Esophagus mucosa (tissue), 1 donor: ENCODE measurements around the gene AUH. TPM values are rescaled to one million over a fixed set of nuclear protein-coding genes. Genes with fewer than 3 reads are reported as not detected.
A peak's percentile ranks its signal among the peaks of the same experiment; 100 is the strongest.
"Not testable (repeated sequence)": the region's sequence is repeated elsewhere in the genome, so short reads cannot be mapped to it uniquely, and the experiment has no call there.

Experiments
- ATAC-seq: fragments of 200-7000 bp; cut with Tn5 transposase; one replicate; pipeline ENCODE4 v1.9.1; 2020
- total RNA-seq: library from RNA; stranded (reverse); gene quantifications from one replicate; pipeline ENCODE4 v1.2.4, GENCODE V29; 2023
- donor health status: DM: yes; HTN: yes; CAD: no.

AUH gene
- total RNA-seq, 1 donor from 2014 or later, result 10.4 TPM

GRCh38 chr9:91378054-91378453 lies 16.3 kb upstream of the AUH start:
- ATAC-seq, result not testable (repeated sequence)

GRCh38 chr9:91376239-91376638 lies 14.5 kb upstream of the AUH start:
- ATAC-seq, result no peak

- no peak for ATAC-seq
Measured at GRCh38 chr9:91374939-91375338, 13.2 kb upstream of the AUH start.

GRCh38 chr9:91371894-91372293 lies 10.2 kb upstream of the AUH start:
- no peak for ATAC-seq

GRCh38 chr9:91370006-91370405 lies 8.3 kb upstream of the AUH start:
- ATAC-seq, result not testable (repeated sequence)

- no peak for ATAC-seq
Measured at GRCh38 chr9:91364702-91365101, 3.0 kb upstream of the AUH start.

- ATAC-seq, result no peak
Measured at GRCh38 chr9:91364005-91364404, 2.3 kb upstream of the AUH start.

GRCh38 chr9:91362051-91362611 lies 413 bp upstream of the AUH start:
- no peak for ATAC-seq

- ATAC-seq, result peak; percentile 8
Measured at GRCh38 chr9:91360551-91361290, 997 bp downstream of the AUH start.

- no peak for ATAC-seq
Measured at GRCh38 chr9:91359734-91360470, 1.8 kb downstream of the AUH start.

GRCh38 chr9:91359083-91359482 lies 2.6 kb downstream of the AUH start:
- no peak for ATAC-seq

GRCh38 chr9:91354881-91355280 lies 6.8 kb downstream of the AUH start:
- ATAC-seq, result no peak

GRCh38 chr9:91349115-91349555 lies 12.6 kb downstream of the AUH start:
- ATAC-seq, result no peak

- ATAC-seq, result no peak
Measured at GRCh38 chr9:91348191-91348807, 13.4 kb downstream of the AUH start.

- no peak for ATAC-seq
Measured at GRCh38 chr9:91347377-91347776, 14.3 kb downstream of the AUH start.

GRCh38 chr9:91346644-91347043 lies 15.1 kb downstream of the AUH start:
- ATAC-seq, result peak; percentile 41

GRCh38 chr9:91345978-91346377 lies 15.7 kb downstream of the AUH start:
- ATAC-seq, result no peak

- ATAC-seq, result no peak
Measured at GRCh38 chr9:91342575-91342974, 19.1 kb downstream of the AUH start.

- ATAC-seq, result no peak
Measured at GRCh38 chr9:91341749-91342148, 20.0 kb downstream of the AUH start.

GRCh38 chr9:91341258-91341746 lies 20.4 kb downstream of the AUH start:
- ATAC-seq, result no peak

- ATAC-seq, result no peak
Measured at GRCh38 chr9:91340395-91340967, 21.2 kb downstream of the AUH start.

GRCh38 chr9:91338681-91339080 lies 23.0 kb downstream of the AUH start:
- no peak for ATAC-seq

GRCh38 chr9:91336786-91337185 lies 24.9 kb downstream of the AUH start:
- no peak for ATAC-seq
